SK-N-SH (cell line): Measurements from ENCODE around the gene THYN1. TPM values are rescaled to one million over a fixed set of nuclear protein-coding genes. Genes with fewer than 3 reads are reported as not detected.
"Not testable (repeated sequence)": the region's sequence is repeated elsewhere in the genome, so short reads cannot be mapped to it uniquely, and the experiment has no call there.

Experiments
- CTCF ChIA-PET: fragments of 300-600, 350-600 bp; formaldehyde crosslinking; extraction: SDS; loops from one replicate; lab custom pipeline; 2021; lab: Yijun Ruan, JAX
- POLR2A ChIA-PET: fragments of 350-600 bp; sonication (Branson Sonifier 250); formaldehyde crosslinking; extraction: SDS; loops from one replicate; lab custom pipeline; 2020; ENCODE audit warnings: antibody characterized with exemption, inconsistent platforms; lab: Yijun Ruan, JAX
- DNase-seq: peaks from one replicate; pipeline ENCODE4 v3.0.0; 2012
- H2AFZ ChIP-seq: fragments of 200-600 bp; sonication (generic); 2 replicates; pipeline ENCODE4 v1.8.1; 2016; ENCODE audit warnings: antibody characterized with exemption, mild to moderate bottlenecking, low read depth
- H3F3A ChIP-seq: fragments of 200-600 bp; sonication (generic); replicated peaks from 2 replicates; pipeline ENCODE3; 2016; ENCODE audit warnings: antibody characterized with exemption, mild to moderate bottlenecking; ENCODE audit not compliant: insufficient read depth
- H3K27ac ChIP-seq, 2 experiments: fragments of 200-500 bp in 1 of 2; fragments of 200-600 bp in 1 of 2; sonication (Bioruptor generic) in 1 of 2; sonication (generic), shearing (Covaris generic) in 1 of 2; 2 replicates each; pipeline versions ENCODE4 v1.5.1 to v1.6.1; 2014 to 2016; ENCODE audit warnings: low read depth in 2 of 2, inconsistent platforms in 1 of 2, low read length in 1 of 2, mild to moderate bottlenecking in 1 of 2, mixed read lengths in 1 of 2
- H3K27me3 ChIP-seq: fragments of 200-600 bp; sonication (generic), shearing (Covaris generic); 2 replicates; pipeline ENCODE4 v1.6.1; 2016; ENCODE audit warnings: mixed run types; ENCODE audit not compliant: insufficient read depth
- H3K36me3 ChIP-seq, 2 experiments: fragments of 200-500 bp in 1 of 2; fragments of 200-600 bp in 1 of 2; sonication (Bioruptor generic) in 1 of 2; sonication (generic) in 1 of 2; replicated peaks in 1 of 2; 2 replicates each; pipeline versions ENCODE3 to v1.5.1; 2014 to 2016; ENCODE audit warnings: low read length in 1 of 2, mild to moderate bottlenecking in 1 of 2; ENCODE audit not compliant: insufficient read depth in 2 of 2, control insufficient read depth in 1 of 2
- H3K4me1 ChIP-seq, 2 experiments: fragments of 200-500 bp in 1 of 2; fragments of 200-600 bp in 1 of 2; sonication (Bioruptor generic) in 1 of 2; sonication (generic), shearing (Covaris generic) in 1 of 2; 2 replicates each; pipeline versions ENCODE4 v1.5.1 to v1.6.1; 2014 to 2016; ENCODE audit warnings: low read depth in 1 of 2, low read length in 1 of 2, mixed run types in 1 of 2; ENCODE audit not compliant: insufficient read depth in 2 of 2, control insufficient read depth in 1 of 2
- H3K4me2 ChIP-seq: fragments of 200-600 bp; sonication (generic), shearing (Covaris generic); 2 replicates; pipeline ENCODE4 v1.6.1; 2017; ENCODE audit warnings: mixed run types
- H3K4me3 ChIP-seq, 2 experiments: fragments of 200-500 bp in 1 of 2; fragments of 200-600 bp in 1 of 2; sonication (Bioruptor generic) in 1 of 2; sonication (generic), shearing (Covaris generic) in 1 of 2; 2 replicates each; pipeline versions ENCODE4 v1.5.1 to v1.8.1; 2014 to 2016; ENCODE audit warnings: low read depth in 2 of 2, inconsistent platforms in 1 of 2, low read length in 1 of 2, mild to moderate bottlenecking in 1 of 2, mixed read lengths in 1 of 2, moderate library complexity in 1 of 2
- H3K79me2 ChIP-seq: fragments of 200-600 bp; sonication (generic); 2 replicates; pipeline ENCODE4 v1.8.1; 2017; ENCODE audit warnings: mild to moderate bottlenecking; ENCODE audit not compliant: insufficient read depth
- H3K9ac ChIP-seq: fragments of 200-600 bp; sonication (generic); 2 replicates; pipeline ENCODE4 v1.6.1; 2017; ENCODE audit warnings: mixed run types
- H3K9me2 ChIP-seq: fragments of 200-600 bp; sonication (generic); 2 replicates; pipeline ENCODE4 v1.6.1; 2017; ENCODE audit warnings: mixed run types
- H3K9me3 ChIP-seq: fragments of 200-600 bp; sonication (generic); 2 replicates; pipeline ENCODE4 v1.6.1; 2017; ENCODE audit warnings: mixed run types, mild to moderate bottlenecking, moderate library complexity
- H4K20me1 ChIP-seq: fragments of 200-600 bp; sonication (generic); 2 replicates; pipeline ENCODE4 v1.6.1; 2017; ENCODE audit warnings: mild to moderate bottlenecking, mixed run types; ENCODE audit not compliant: insufficient read depth
- CHD2 ChIP-seq: fragments of 150-350 bp; IDR thresholded peaks from 2 replicates; pipeline ENCODE4 v1.6.1; 2018; ENCODE audit warnings: low read length; ENCODE audit not compliant: partially characterized antibody
- ELF1 ChIP-seq: IDR thresholded peaks from 2 replicates; pipeline ENCODE4 v1.4.0; 2012
- EP300 ChIP-seq, 2 experiments: IDR thresholded peaks; 2 replicates each; pipeline versions ENCODE4 v1.4.0 to v1.6.1; 2012; ENCODE audit warnings: borderline replicate concordance in 1 of 2, low read depth in 1 of 2, low read length in 1 of 2
- FOXJ3 ChIP-seq: sonication (generic); formaldehyde crosslinking; IDR thresholded peaks from 2 replicates; pipeline ENCODE4 v1.5.1; 2020; ENCODE audit warnings: mild to moderate bottlenecking, missing genetic modification reagents
- GABPA ChIP-seq: IDR thresholded peaks from 2 replicates; pipeline ENCODE4 v1.4.0; 2012; ENCODE audit warnings: low read depth, mild to moderate bottlenecking
- MXI1 ChIP-seq: IDR thresholded peaks from 2 replicates; pipeline ENCODE4 v1.6.1; 2012; ENCODE audit warnings: mild to moderate bottlenecking, low read depth, low read length, improper control_type of control experiment
- PBX3 ChIP-seq: IDR thresholded peaks from 2 replicates; pipeline ENCODE4; 2012
- RCOR1 ChIP-seq: fragments of 150-350 bp; IDR thresholded peaks from 2 replicates; pipeline ENCODE4 v1.6.1; 2017; ENCODE audit warnings: antibody characterized with exemption, low read length
- RXRA ChIP-seq: IDR thresholded peaks from 2 replicates; pipeline ENCODE4 v1.4.0; 2012; ENCODE audit warnings: low read depth, mild to moderate bottlenecking, borderline replicate concordance
- SMC3 ChIP-seq: IDR thresholded peaks from 2 replicates; pipeline ENCODE4 v1.6.1; 2012; ENCODE audit warnings: low read depth, low read length, improper control_type of control experiment
- TCF12 ChIP-seq: IDR thresholded peaks from 2 replicates; pipeline ENCODE4 v1.4.0; 2012
- TEAD4 ChIP-seq: IDR thresholded peaks from 2 replicates; pipeline ENCODE4 v1.4.0; 2012; ENCODE audit warnings: mild to moderate bottlenecking, borderline replicate concordance; ENCODE audit not compliant: insufficient read depth
- YY1 ChIP-seq: IDR thresholded peaks from 2 replicates; pipeline ENCODE4 v1.4.0; 2012; ENCODE audit warnings: low read depth, mild to moderate bottlenecking
- ZBTB33 ChIP-seq: IDR thresholded peaks from 2 replicates; pipeline ENCODE4 v1.4.0; 2012; ENCODE audit warnings: low read depth, borderline replicate concordance
- WGBS: methylation state at CpG from one replicate; pipeline ENCODE4 v1.1.6; 2017; ENCODE audit warnings: low lambda C conversion rate; 5-methylcytosine and 5-hydroxymethylcytosine counted together
- polyA plus RNA-seq, 3 experiments: library from polyadenylated mRNA; depleted of rRNA; stranded (reverse); fragments of >200 nt; gene quantifications; 2 replicates each; pipeline ENCODE4 v1.2.3, GENCODE V29; 2012
- TF ChIP-seq, protein P1 (sequence below): IDR thresholded peaks from 2 replicates; pipeline ENCODE4 v1.4.0; 2012; ENCODE audit warnings: low read depth, borderline replicate concordance
- TF ChIP-seq, protein P2 (sequence below): fragments of 200-600 bp; sonication (generic); IDR thresholded peaks from 2 replicates; pipeline ENCODE4 v1.6.1; 2017; ENCODE audit warnings: antibody characterized with exemption, mild to moderate bottlenecking, moderate library complexity

Gene THYN1
- polyA plus RNA-seq, 1 of the 3 experiments (the other 2 are of a cell fraction): 61.8 TPM

DNA sequence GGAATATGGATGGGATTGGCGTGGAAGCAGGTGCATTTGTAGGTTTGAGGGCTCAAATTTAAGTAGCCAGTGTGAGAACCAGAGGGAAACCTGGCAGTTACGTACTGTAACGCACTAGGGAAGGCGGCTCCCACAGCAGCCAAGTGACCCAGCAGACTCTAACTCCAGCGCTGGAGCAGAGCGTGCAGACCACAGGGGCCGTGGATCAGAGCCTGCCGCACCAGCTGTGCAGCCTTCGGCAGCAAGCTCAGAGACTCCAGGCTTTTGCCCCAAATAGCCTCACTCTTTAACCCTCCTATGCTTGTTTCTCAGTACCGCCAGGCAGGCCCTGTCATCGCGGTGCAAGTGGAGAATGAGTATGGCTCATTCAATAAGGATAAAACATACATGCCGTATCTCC is 35.3 kb upstream of the THYN1 start (continued):
- TF ChIP-seq MXI1: no peak
- no peak for TF ChIP-seq SMC3
- TF ChIP-seq, protein P1, sequence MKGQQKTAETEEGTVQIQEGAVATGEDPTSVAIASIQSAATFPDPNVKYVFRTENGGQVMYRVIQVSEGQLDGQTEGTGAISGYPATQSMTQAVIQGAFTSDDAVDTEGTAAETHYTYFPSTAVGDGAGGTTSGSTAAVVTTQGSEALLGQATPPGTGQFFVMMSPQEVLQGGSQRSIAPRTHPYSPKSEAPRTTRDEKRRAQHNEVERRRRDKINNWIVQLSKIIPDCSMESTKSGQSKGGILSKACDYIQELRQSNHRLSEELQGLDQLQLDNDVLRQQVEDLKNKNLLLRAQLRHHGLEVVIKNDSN: no peak
- TF ChIP-seq RXRA: no peak
- TF ChIP-seq GABPA: no peak
- TF ChIP-seq YY1: no peak
- no peak for TF ChIP-seq ZBTB33
- no peak for TF ChIP-seq TEAD4
- no peak for TF ChIP-seq EP300 (IDR thresholded peaks at IDR 0.05; ENCODE audit: borderline replicate concordance in 1 of 2, low read depth in 1 of 2, low read length in 1 of 2)
- TF ChIP-seq TCF12: no peak
- no peak for TF ChIP-seq FOXJ3 (CRISPR knock-in tag)
- TF ChIP-seq, all 33 proteins: peak for 0

GRCh38 chr11:134287561-134287960 is 34.4 kb upstream of the THYN1 start:
- H3K27me3 ChIP-seq: no peaks in the 10 kb centered on the region
- no peaks in the 10 kb centered on the region for H3K79me2 ChIP-seq
- DNase-seq: no peak
- no peaks in the 10 kb centered on the region for H3K36me3 ChIP-seq
- H3K4me2 ChIP-seq: no peak overlapping the region
- H2AFZ ChIP-seq: no peak overlapping the region
- TF ChIP-seq, protein P1: no peak
- TF ChIP-seq PBX3 (no peak), FOXJ3 (CRISPR knock-in tag) (no peak), YY1 (no peak), ELF1 (no peak), RCOR1 (no peak), CHD2 (no peak)
- TF ChIP-seq, protein P2, sequence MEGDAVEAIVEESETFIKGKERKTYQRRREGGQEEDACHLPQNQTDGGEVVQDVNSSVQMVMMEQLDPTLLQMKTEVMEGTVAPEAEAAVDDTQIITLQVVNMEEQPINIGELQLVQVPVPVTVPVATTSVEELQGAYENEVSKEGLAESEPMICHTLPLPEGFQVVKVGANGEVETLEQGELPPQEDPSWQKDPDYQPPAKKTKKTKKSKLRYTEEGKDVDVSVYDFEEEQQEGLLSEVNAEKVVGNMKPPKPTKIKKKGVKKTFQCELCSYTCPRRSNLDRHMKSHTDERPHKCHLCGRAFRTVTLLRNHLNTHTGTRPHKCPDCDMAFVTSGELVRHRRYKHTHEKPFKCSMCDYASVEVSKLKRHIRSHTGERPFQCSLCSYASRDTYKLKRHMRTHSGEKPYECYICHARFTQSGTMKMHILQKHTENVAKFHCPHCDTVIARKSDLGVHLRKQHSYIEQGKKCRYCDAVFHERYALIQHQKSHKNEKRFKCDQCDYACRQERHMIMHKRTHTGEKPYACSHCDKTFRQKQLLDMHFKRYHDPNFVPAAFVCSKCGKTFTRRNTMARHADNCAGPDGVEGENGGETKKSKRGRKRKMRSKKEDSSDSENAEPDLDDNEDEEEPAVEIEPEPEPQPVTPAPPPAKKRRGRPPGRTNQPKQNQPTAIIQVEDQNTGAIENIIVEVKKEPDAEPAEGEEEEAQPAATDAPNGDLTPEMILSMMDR: no peak
- CTCF ChIA-PET: interaction anchor here (0.6 to 3.5 kb wide), 4 partner anchors 8 to 25 kb away, joined by 3 to 16 read pairs (median 4); partner anchors contain the start of gene GLB1L3
- no peak overlapping the region for H3K9ac ChIP-seq
- POLR2A ChIA-PET: no interaction called here
- no peaks in the 10 kb centered on the region for H3F3A ChIP-seq
- H3K9me2 ChIP-seq: no peaks in the 10 kb centered on the region
- H3K4me3 ChIP-seq: no peak overlapping the region
- 70% methylated on average over 11 of the region's 12 CpGs for WGBS
- no peak overlapping the region for H3K27ac ChIP-seq
- H3K4me1 ChIP-seq: no peaks in the 10 kb centered on the region
- no peaks in the 10 kb centered on the region for H3K9me3 ChIP-seq
- H4K20me1 ChIP-seq: no peaks in the 10 kb centered on the region

GRCh38 chr11:134284349-134284748 is 31.2 kb upstream of the THYN1 start:
- H3K27me3 ChIP-seq, H2AFZ ChIP-seq, H3K9me3 ChIP-seq, CTCF ChIA-PET, POLR2A ChIA-PET, H3K9me2 ChIP-seq, DNase-seq, H3K4me2 ChIP-seq, H3K4me1 ChIP-seq, H3K79me2 ChIP-seq, H3K27ac ChIP-seq, H3F3A ChIP-seq, H3K36me3 ChIP-seq, H4K20me1 ChIP-seq, H3K4me3 ChIP-seq, H3K9ac ChIP-seq: not testable (repeated sequence)
- 50% methylated on average over 5 of the region's 5 CpGs for WGBS
